Right atrium auricular region (tissue), 2 donors: Measurements from ENCODE around the gene ARMH3. TPM values are rescaled to one million over a fixed set of nuclear protein-coding genes. Genes with fewer than 3 reads are reported as not detected.

Experiments
- DNase-seq: peaks from one replicate; pipeline ENCODE4 v3.0.0-alpha.2; 2019; ENCODE audit warnings: low spot score
- H3K27ac ChIP-seq, 2 donors: fragments of 200-600 bp; sonication (generic); 1 replicate in 1 of 2; 2 replicates in 1 of 2; pipeline ENCODE4 v1.5.1; 2016 to 2019
- H3K27me3 ChIP-seq, 2 donors: fragments of 200-600 bp; sonication (generic); one replicate each; pipeline versions ENCODE4 v1.5.1 to v1.6.0; 2017 to 2019
- H3K36me3 ChIP-seq: fragments of 200-600 bp; sonication (generic); one replicate; pipeline ENCODE4 v1.5.1; 2016
- H3K4me1 ChIP-seq, 2 donors: fragments of 200-600 bp; sonication (generic); one replicate each; pipeline versions ENCODE4 v1.5.1 to v1.6.0; 2017 to 2019
- H3K4me3 ChIP-seq, 2 donors: fragments of 200-600 bp; sonication (generic); 1 replicate in 1 of 2; 2 replicates in 1 of 2; pipeline ENCODE4 v1.5.1; 2017 to 2019; ENCODE audit warnings: mild to moderate bottlenecking in 1 of 2, moderate library complexity in 1 of 2
- H3K9me3 ChIP-seq, 2 donors: fragments of 200-600 bp; sonication (generic); one replicate each; pipeline ENCODE4 v1.5.1; 2019
- CTCF ChIP-seq, 2 donors: fragments of 200-600 bp; sonication (generic); IDR thresholded peaks; one replicate each; pipeline ENCODE4 v1.5.1; 2019; ENCODE audit warnings: antibody characterized with exemption in 2 of 2
- total RNA-seq, 2 donors: library from RNA; depleted of rRNA; stranded (reverse); fragments of >200 nt; gene quantifications; one replicate each; pipeline ENCODE4 v1.1.0, GENCODE V29; 2016

ARMH3 gene
- total RNA-seq, 2 donors from 2014 or later: 25.4 to 28.5 TPM

- peak overlapping the region; percentile 73 to 89 for H3K27ac ChIP-seq
- no peaks in the 10 kb centered on the region for H3K9me3 ChIP-seq
- no peaks in the 10 kb centered on the region for H3K27me3 ChIP-seq
- no peaks in the 10 kb centered on the region for H3K36me3 ChIP-seq
- H3K4me1 ChIP-seq: peaks cover 0 to 31% of the 10 kb centered on the region in 2 donors
- no peak for DNase-seq
- TF ChIP-seq CTCF (IDR thresholded peaks at IDR 0.05): no peak
- H3K4me3 ChIP-seq: no peak overlapping the region
These were observed 163.1 kb downstream of the ARMH3 start for GRCh38 chr10:101892782-101893391.

GRCh38 chr10:101889256-101890210, 166.4 kb downstream of the ARMH3 start:
- H3K27me3 ChIP-seq: no peaks in the 10 kb centered on the region
- DNase-seq: peak; percentile 70
- TF ChIP-seq CTCF (IDR thresholded peaks at IDR 0.05): peak; percentile 69 to 85
- no peak overlapping the region for H3K4me3 ChIP-seq
- H3K9me3 ChIP-seq: no peaks in the 10 kb centered on the region
- H3K36me3 ChIP-seq: no peaks in the 10 kb centered on the region
- H3K4me1 ChIP-seq: peaks cover 0 to 38% of the 10 kb centered on the region in 2 donors
- peak overlapping the region; percentile 60 to 77 for H3K27ac ChIP-seq

- H3K36me3 ChIP-seq: no peaks in the 10 kb centered on the region
- H3K27ac ChIP-seq: peak overlapping the region; percentile 60 to 77
- peaks cover 0 to 33% of the 10 kb centered on the region in 2 donors for H3K4me1 ChIP-seq
- no peaks in the 10 kb centered on the region for H3K9me3 ChIP-seq
- H3K4me3 ChIP-seq: no peak overlapping the region
- no peak for DNase-seq
- TF ChIP-seq CTCF (IDR thresholded peaks at IDR 0.05): no peak
- no peaks in the 10 kb centered on the region for H3K27me3 ChIP-seq
These were observed 167.6 kb downstream of the ARMH3 start for GRCh38 chr10:101888251-101888949.

- TF ChIP-seq CTCF (IDR thresholded peaks at IDR 0.05): no peak
- Histone ChIP-seq H3K27ac (peak overlapping the region; percentile 60 to 77), H3K9me3 (no peaks in the 10 kb centered on the region), H3K27me3 (no peaks in the 10 kb centered on the region), H3K4me3 (no peak overlapping the region), H3K36me3 (no peaks in the 10 kb centered on the region), H3K4me1 (peaks cover 0 to 35% of the 10 kb centered on the region in 2 donors)
- DNase-seq: no peak
These were observed 168.2 kb downstream of the ARMH3 start for GRCh38 chr10:101887775-101888174.

GRCh38 chr10:101886521-101887312, 169.3 kb downstream of the ARMH3 start:
- no peaks in the 10 kb centered on the region for H3K27me3 ChIP-seq
- H3K36me3 ChIP-seq: no peaks in the 10 kb centered on the region
- H3K4me3 ChIP-seq: no peak overlapping the region
- no peaks in the 10 kb centered on the region for H3K9me3 ChIP-seq
- peaks cover 0 to 43% of the 10 kb centered on the region in 2 donors for H3K4me1 ChIP-seq
- DNase-seq: no peak
- peak overlapping the region; percentile 60 to 77 for H3K27ac ChIP-seq
- no peak for TF ChIP-seq CTCF (IDR thresholded peaks at IDR 0.05)
